Loucy (cell line): ENCODE data around the gene MARVELD1.

ENCODE experiments used
- CTCF ChIP-seq: fragments of 200-600 bp; sonication (generic); conservative IDR thresholded peaks from 2 replicates; pipeline ENCODE4 v1.5.1; 2014; ENCODE audit warnings: mild to moderate bottlenecking, antibody characterized with exemption, low read length
- EZH2phosphoT487 ChIP-seq: fragments of 200-600 bp; IDR thresholded peaks from 2 replicates; pipeline ENCODE4 v1.6.1; 2018; ENCODE audit warnings: antibody characterized with exemption, mild to moderate bottlenecking, moderate library complexity, borderline replicate concordance

- TF ChIP-seq CTCF, result peak; percentile 89
- TF ChIP-seq EZH2phosphoT487, result no peak
These were observed 45.8 kb downstream of the MARVELD1 start for GRCh38 chr10:97759158-97759887.
